ENCODE data around the gene SMAD6. TPM values are rescaled to one million over a fixed set of nuclear protein-coding genes. Genes with fewer than 3 reads are reported as not detected.

Gene SMAD6
- total RNA-seq, 1 experiment from 2014 or later = 6.6 TPM

- peaks cover 40 to 46% of the 10 kb centered on the region in 2 experiments for H3K4me1 ChIP-seq (ENCODE audit: control insufficient read depth in 1 of 2, insufficient read depth in 2 of 2, low read length in 2 of 2)
- peak overlapping the region; percentile 65 for H3K27ac ChIP-seq (ENCODE audit: low read depth, low read length)
- no peaks in the 10 kb centered on the region for H3K27me3 ChIP-seq (ENCODE audit: insufficient read depth, low read length)
- peak overlapping the region; percentile 44 for H2AFZ ChIP-seq (ENCODE audit: low read depth, low read length, poor library complexity, severe bottlenecking)
- H3K9me2 ChIP-seq (ENCODE audit: insufficient read depth) = no peaks in the 10 kb centered on the region
- DNase-seq (ENCODE audit: low read depth, low spot score) = peak; percentile 86
- peak overlapping the region; percentile 84 for H3K4me2 ChIP-seq (ENCODE audit: low read length)
- ChIA-PET POLR2A (interaction anchor here (1.3 kb wide), 1 partner anchor 13 kb away, joined by 4 read pairs; no protein-coding TSS in a partner anchor), RAD21 (ENCODE audit: low non-redundant PET in 1 of 2, low total read pairs in 2 of 2, uncharacterized antibody in 2 of 2, unreplicated experiment in 2 of 2) (no interaction called here), CTCF (interaction anchor here (1.2 to 2.5 kb wide), 2 partner anchors 48 to 184 kb away, joined by 4 to 13 read pairs; no protein-coding TSS in a partner anchor)
- no peaks in the 10 kb centered on the region for H3K36me3 ChIP-seq (ENCODE audit: control insufficient read depth in 1 of 2, insufficient read depth in 2 of 2, low read length in 2 of 2)
- H3K9ac ChIP-seq (ENCODE audit: low read length) = peak overlapping the region; percentile 46
- peak overlapping the region in 1 of 2 experiments; percentile 44; a peak in 2 of 4 replicates for H3K4me3 ChIP-seq (replicated peaks in 1 of 2; ENCODE audit: low read depth in 1 of 2, low read length in 2 of 2)
- peak; percentile 72 for TF ChIP-seq MAX (IDR thresholded peaks at IDR 0.05)
- TF ChIP-seq ZFX (IDR thresholded peaks at IDR 0.05) = peak; percentile 32; the same call in 1 of the 2 replicates
- peak; percentile 94 for TF ChIP-seq JUND (IDR thresholded peaks at IDR 0.05)
- TF ChIP-seq CEBPB (IDR thresholded peaks at IDR 0.05; ENCODE audit: low read depth) = no peak
- peak; percentile 70 for TF ChIP-seq CBX3 (IDR thresholded peaks at IDR 0.05; ENCODE audit: low read depth)
- no peak for TF ChIP-seq EZH2 (IDR thresholded peaks at IDR 0.05)
- TF ChIP-seq EZH2phosphoT487 (IDR thresholded peaks at IDR 0.05; ENCODE audit: borderline replicate concordance) = no peak
- TF ChIP-seq POLR2AphosphoS5 (IDR thresholded peaks at IDR 0.05; ENCODE audit: low read depth, low read length) = peak; percentile 47; the same call in 1 of the 2 replicates
- TF ChIP-seq FOSL1 (IDR thresholded peaks at IDR 0.05; ENCODE audit: low read depth) = peak; percentile 93
- peak; percentile 83 for TF ChIP-seq TCF7L2 (IDR thresholded peaks at IDR 0.05; ENCODE audit: borderline replicate concordance, extremely low read depth, insufficient read depth, insufficient read length)
- peak; percentile 80 for TF ChIP-seq SP1 (IDR thresholded peaks at IDR 0.05; ENCODE audit: low read depth)
- TF ChIP-seq SIN3A (IDR thresholded peaks at IDR 0.05; ENCODE audit: low read depth) = no peak
- TF ChIP-seq YY1 (IDR thresholded peaks at IDR 0.05; ENCODE audit: extremely low read depth, insufficient replicate concordance, low read depth, low read length) = no peak
- no peaks in the 10 kb centered on the region for H4K20me1 ChIP-seq (ENCODE audit: insufficient read depth)
- no peaks in the 10 kb centered on the region for H3K9me3 ChIP-seq (ENCODE audit: control insufficient read depth in 1 of 2, insufficient read depth in 1 of 2, low read depth in 1 of 2, low read length in 2 of 2)
- peak; percentile 97 for ATAC-seq
- no peaks in the 10 kb centered on the region for H3K79me2 ChIP-seq (ENCODE audit: insufficient read depth, low read length)
- no TSS peak for BruUV-seq (replicated peaks)
- intact Hi-C loops (cut with micrococcal nuclease) = loop anchor here (5.0 kb wide), 1 partner anchor 39 kb away; no protein-coding TSS in a partner anchor
These were observed 101.2 kb downstream of the SMAD6 start for GRCh38 chr15:66803182-66803729.

Measured in HCT116 (cell line).